Measurements from ENCODE around the gene SCFD1. TPM values are rescaled to one million over a fixed set of nuclear protein-coding genes. Genes with fewer than 3 reads are reported as not detected.

Gene SCFD1
- total RNA-seq, 3 donors from 2014 or later (not counting 1 experiment from before 2014, with no cell fraction given), result 97.0 to 106 (median 105) TPM

DNA sequence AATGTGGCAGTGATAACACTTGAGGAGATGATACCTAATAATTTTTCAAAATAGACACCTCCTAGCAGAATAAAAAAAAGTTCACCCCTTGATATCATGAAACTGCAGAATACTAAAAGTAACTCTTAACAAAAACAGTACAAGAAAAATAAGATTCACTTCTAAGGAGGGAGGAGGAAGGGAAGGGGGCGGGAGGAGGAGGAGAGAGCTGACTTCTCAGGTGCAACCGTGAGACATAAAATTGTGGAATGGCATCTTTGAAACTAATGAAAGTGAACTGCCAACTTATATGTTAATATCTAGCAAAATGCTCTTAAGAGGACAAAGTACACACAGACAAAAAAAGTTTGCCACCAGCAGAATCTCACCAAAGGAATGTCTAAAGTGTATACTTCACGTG is 115.8 kb downstream of the SCFD1 start:
- H3K4me3 ChIP-seq (ENCODE audit: low read length), result no peak overlapping the region
- Mint-ChIP-seq H3K27me3 (ENCODE audit: low read depth in 2 of 2) (no peaks in the 10 kb centered on the region), H3K4me1 (no peaks in the 10 kb centered on the region), H3K27ac (peak overlapping the region in 1 of 2 donors; percentile 4), H3K9me3 (no peaks in the 10 kb centered on the region), H3K36me3 (peaks cover 15% of the 10 kb centered on the region), H3K4me3 (no peak overlapping the region)
- DNase-seq, result no peak
- TF ChIP-seq, protein P1, sequence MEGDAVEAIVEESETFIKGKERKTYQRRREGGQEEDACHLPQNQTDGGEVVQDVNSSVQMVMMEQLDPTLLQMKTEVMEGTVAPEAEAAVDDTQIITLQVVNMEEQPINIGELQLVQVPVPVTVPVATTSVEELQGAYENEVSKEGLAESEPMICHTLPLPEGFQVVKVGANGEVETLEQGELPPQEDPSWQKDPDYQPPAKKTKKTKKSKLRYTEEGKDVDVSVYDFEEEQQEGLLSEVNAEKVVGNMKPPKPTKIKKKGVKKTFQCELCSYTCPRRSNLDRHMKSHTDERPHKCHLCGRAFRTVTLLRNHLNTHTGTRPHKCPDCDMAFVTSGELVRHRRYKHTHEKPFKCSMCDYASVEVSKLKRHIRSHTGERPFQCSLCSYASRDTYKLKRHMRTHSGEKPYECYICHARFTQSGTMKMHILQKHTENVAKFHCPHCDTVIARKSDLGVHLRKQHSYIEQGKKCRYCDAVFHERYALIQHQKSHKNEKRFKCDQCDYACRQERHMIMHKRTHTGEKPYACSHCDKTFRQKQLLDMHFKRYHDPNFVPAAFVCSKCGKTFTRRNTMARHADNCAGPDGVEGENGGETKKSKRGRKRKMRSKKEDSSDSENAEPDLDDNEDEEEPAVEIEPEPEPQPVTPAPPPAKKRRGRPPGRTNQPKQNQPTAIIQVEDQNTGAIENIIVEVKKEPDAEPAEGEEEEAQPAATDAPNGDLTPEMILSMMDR (IDR thresholded peaks at IDR 0.05), result no peak
- WGBS (ENCODE audit: insufficient coverage), result 100% methylated on average over 2 of the region's 3 CpGs
- no peak overlapping the region for H3K27ac ChIP-seq (ENCODE audit: low read length)
- no peak for ATAC-seq
- no peaks in the 10 kb centered on the region for H3K9me3 ChIP-seq (ENCODE audit: control insufficient read depth, insufficient read depth, low read length)
- no peaks in the 10 kb centered on the region for H3K4me1 ChIP-seq (ENCODE audit: control insufficient read depth, insufficient read depth, low read length)
- peaks cover 34% of the 10 kb centered on the region for H3K36me3 ChIP-seq (ENCODE audit: control insufficient read depth, insufficient read depth, low read length)
- intact Hi-C loops (cut with micrococcal nuclease), result no loop called here
- no peaks in the 10 kb centered on the region for H3K27me3 ChIP-seq (ENCODE audit: control insufficient read depth, insufficient read depth, low read length)

DNA sequence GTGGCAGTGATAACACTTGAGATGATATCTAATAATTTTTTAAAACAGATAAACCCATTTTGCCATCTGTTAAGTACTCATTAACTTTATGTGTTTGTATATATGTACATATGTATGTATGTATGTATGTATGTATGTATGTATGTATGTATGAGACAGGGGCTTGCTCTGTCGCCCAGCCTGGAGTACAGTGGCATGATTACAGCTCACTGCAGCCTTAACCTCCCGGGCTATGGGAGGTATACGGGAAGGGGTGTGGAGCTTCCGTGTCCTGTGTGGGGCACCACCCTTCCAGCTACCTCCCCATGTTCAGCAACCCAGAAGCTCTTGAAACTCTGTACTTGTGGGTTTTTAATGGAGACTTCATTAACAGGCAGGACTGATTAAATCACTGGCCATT is 116.9 kb downstream of the SCFD1 start:
- 95% methylated on average over 3 of the region's 4 CpGs for WGBS (ENCODE audit: insufficient coverage)

DNA sequence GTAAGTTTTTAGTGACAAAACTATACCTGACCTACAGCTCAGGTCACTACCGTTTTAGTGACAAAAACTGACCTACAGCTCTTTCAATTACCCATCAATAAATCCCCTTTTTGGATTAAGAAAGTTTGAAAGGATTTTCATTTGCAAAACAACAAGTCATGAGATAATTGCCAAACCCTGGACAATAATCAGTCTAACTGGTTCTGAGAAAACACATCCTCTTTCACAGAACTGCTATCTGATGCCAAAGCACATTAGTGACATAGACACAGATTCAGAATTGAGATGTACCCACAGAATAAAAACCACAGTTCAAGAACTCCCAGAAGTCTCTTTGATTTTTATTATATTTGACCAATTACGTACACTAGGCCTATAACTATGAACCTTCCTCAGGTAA is 126.2 kb downstream of the SCFD1 start:
- Mint-ChIP-seq H3K36me3 (no peaks in the 10 kb centered on the region), H3K9me3 (no peaks in the 10 kb centered on the region), H3K4me3 (no peak overlapping the region), H3K4me1 (no peaks in the 10 kb centered on the region), H3K27ac (no peak overlapping the region), H3K27me3 (ENCODE audit: low read depth in 2 of 2) (peaks cover 5 to 16% of the 10 kb centered on the region in 2 donors)
- no peak overlapping the region for H3K27ac ChIP-seq (ENCODE audit: low read length)
- H3K4me3 ChIP-seq (ENCODE audit: low read length), result no peak overlapping the region
- no peaks in the 10 kb centered on the region for H3K4me1 ChIP-seq (ENCODE audit: control insufficient read depth, insufficient read depth, low read length)
- H3K27me3 ChIP-seq (ENCODE audit: control insufficient read depth, insufficient read depth, low read length), result no peaks in the 10 kb centered on the region
- no peaks in the 10 kb centered on the region for H3K36me3 ChIP-seq (ENCODE audit: control insufficient read depth, insufficient read depth, low read length)
- intact Hi-C loops (cut with micrococcal nuclease), result no loop called here
- TF ChIP-seq, protein P1 (IDR thresholded peaks at IDR 0.05), result no peak
- no peaks in the 10 kb centered on the region for H3K9me3 ChIP-seq (ENCODE audit: control insufficient read depth, insufficient read depth, low read length)
- DNase-seq (no peak), ATAC-seq (no peak)
- WGBS (ENCODE audit: insufficient coverage), result 73% methylated on average over 1 of the region's 2 CpGs

More for the DNA sequence above, 116.9 kb downstream of the SCFD1 start:
- intact Hi-C loops (cut with micrococcal nuclease), result no loop called here
- Mint-ChIP-seq H3K4me3 (no peak overlapping the region), H3K36me3 (peaks cover 15% of the 10 kb centered on the region), H3K27me3 (ENCODE audit: low read depth in 2 of 2) (no peaks in the 10 kb centered on the region), H3K4me1 (no peaks in the 10 kb centered on the region), H3K9me3 (no peaks in the 10 kb centered on the region), H3K27ac (peak overlapping the region in 1 of 2 donors; percentile 17)
- H3K36me3 ChIP-seq (ENCODE audit: control insufficient read depth, insufficient read depth, low read length), result peaks cover 28% of the 10 kb centered on the region
- H3K4me1 ChIP-seq (ENCODE audit: control insufficient read depth, insufficient read depth, low read length), result no peaks in the 10 kb centered on the region
- DNase-seq (no peak), ATAC-seq (peak in 1 of 3 donors; percentile 14)
- TF ChIP-seq, protein P1 (IDR thresholded peaks at IDR 0.05), result no peak
- H3K27ac ChIP-seq (ENCODE audit: low read length), result no peak overlapping the region
- no peaks in the 10 kb centered on the region for H3K27me3 ChIP-seq (ENCODE audit: control insufficient read depth, insufficient read depth, low read length)
- no peaks in the 10 kb centered on the region for H3K9me3 ChIP-seq (ENCODE audit: control insufficient read depth, insufficient read depth, low read length)
- H3K4me3 ChIP-seq (ENCODE audit: low read length), result no peak overlapping the region
